Esophagus muscularis mucosa (tissue), 4 donors: ENCODE results near the gene SCAP. TPM values are rescaled to one million over a fixed set of nuclear protein-coding genes. Genes with fewer than 3 reads are reported as not detected.

Experiments used
- DNase-seq: peaks from one replicate; pipeline ENCODE4 v3.0.0-alpha.2; 2017; ENCODE audit errors: extremely low spot score
- H3K27ac ChIP-seq, 4 donors: fragments of 200-600 bp; sonication (generic); replicated peaks in 1 of 4; 1 replicate in 3 of 4; 2 replicates in 1 of 4; pipeline ENCODE4 v1.5.1; 2016 to 2019; ENCODE audit warnings: mild to moderate bottlenecking in 1 of 4
- H3K27me3 ChIP-seq, 4 donors: fragments of 200-600 bp; sonication (generic); one replicate each; pipeline versions ENCODE4 v1.5.1 to v1.6.0; 2016 to 2019
- H3K36me3 ChIP-seq, 4 donors: fragments of 200-600 bp; sonication (generic); one replicate each; pipeline ENCODE4 v1.5.1; 2016 to 2019
- H3K4me1 ChIP-seq, 4 donors: fragments of 200-600 bp; sonication (generic); one replicate each; pipeline ENCODE4 v1.5.1; 2016 to 2019
- H3K4me3 ChIP-seq, 4 donors: fragments of 200-600 bp; sonication (generic); 1 replicate in 2 of 4; 2 replicates in 2 of 4; pipeline ENCODE4 v1.5.1; 2016 to 2019; ENCODE audit warnings: mild to moderate bottlenecking in 4 of 4, moderate library complexity in 1 of 4
- H3K9me3 ChIP-seq, 4 donors: fragments of 200-600 bp; sonication (generic); 1 replicate in 3 of 4; 2 replicates in 1 of 4; pipeline ENCODE4 v1.5.1; 2016 to 2019
- EP300 ChIP-seq: sonication (generic); formaldehyde crosslinking; IDR thresholded peaks from one replicate; pipeline ENCODE4 v1.6.1; 2017; ENCODE audit warnings: antibody characterized with exemption
- POLR2A ChIP-seq: fragments of 450-650 bp; IDR thresholded peaks from one replicate; pipeline ENCODE4 v1.6.1; 2017; ENCODE audit warnings: antibody characterized with exemption, moderate library complexity, mild to moderate bottlenecking, low read depth
- POLR2AphosphoS5 ChIP-seq, 2 donors: sonication (generic); formaldehyde crosslinking; IDR thresholded peaks; one replicate each; pipeline ENCODE4 v1.6.1; 2017; ENCODE audit warnings: antibody characterized with exemption in 2 of 2
- WGBS: methylation state at CpG from one replicate; pipeline ENCODE4 v1.1.5; 2018; 5-methylcytosine and 5-hydroxymethylcytosine counted together
- intact Hi-C: fragments of 100-400 bp; cut with DNase I; formaldehyde crosslinking; loops from one replicate; pipeline ENCODE4 v1.15.1; 2023
- total RNA-seq, 4 donors: library from RNA; depleted of rRNA; stranded (reverse); fragments of >200 nt; gene quantifications; one replicate each; pipeline versions ENCODE4 v1.1.0 to v1.2.1, GENCODE V29; 2016
- TF ChIP-seq, protein P1 (sequence below), 3 experiments: fragments of 200-600 bp in 2 of 3; fragments of 450-650 bp in 1 of 3; sonication (generic) in 2 of 3; IDR thresholded peaks; one replicate each; pipeline ENCODE4 v1.5.1; 2017 to 2019; ENCODE audit warnings: antibody characterized with exemption in 3 of 3, mild to moderate bottlenecking in 2 of 3, moderate library complexity in 1 of 3

The SCAP gene
- total RNA-seq, 4 donors from 2014 or later, result 67.6 to 104 (median 79.9) TPM

DNA sequence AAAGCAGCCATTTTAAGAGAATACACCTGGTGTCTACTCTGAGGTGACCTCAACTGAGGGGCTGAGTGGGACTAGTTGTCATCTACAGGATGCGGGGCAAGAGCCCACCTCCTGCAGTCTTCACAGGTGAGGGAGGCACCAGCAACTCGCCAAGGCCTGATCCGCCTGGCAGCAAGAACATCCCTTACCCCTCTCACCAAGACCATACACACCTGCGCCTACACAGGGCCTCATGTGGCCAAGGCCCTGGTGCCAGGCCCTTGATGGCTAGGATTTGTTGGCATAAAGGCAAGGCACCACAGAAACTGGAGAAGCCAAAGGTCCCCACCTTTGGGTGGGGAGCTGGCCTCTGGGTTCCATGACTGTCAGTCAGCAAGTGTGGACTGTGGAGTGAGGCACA lies 19.4 kb upstream of the SCAP start:
- no peaks in the 10 kb centered on the region for H3K9me3 ChIP-seq
- no peaks in the 10 kb centered on the region for H3K4me1 ChIP-seq
- no peaks in the 10 kb centered on the region for H3K27me3 ChIP-seq
- peaks cover 27 to 80% (median 54%) of the 10 kb centered on the region in 4 donors for H3K36me3 ChIP-seq
- H3K4me3 ChIP-seq, result no peak overlapping the region
- H3K27ac ChIP-seq, result no peak overlapping the region
- intact Hi-C loops, result no loop called here
- no peak for TF ChIP-seq EP300
- TF ChIP-seq, protein P1, sequence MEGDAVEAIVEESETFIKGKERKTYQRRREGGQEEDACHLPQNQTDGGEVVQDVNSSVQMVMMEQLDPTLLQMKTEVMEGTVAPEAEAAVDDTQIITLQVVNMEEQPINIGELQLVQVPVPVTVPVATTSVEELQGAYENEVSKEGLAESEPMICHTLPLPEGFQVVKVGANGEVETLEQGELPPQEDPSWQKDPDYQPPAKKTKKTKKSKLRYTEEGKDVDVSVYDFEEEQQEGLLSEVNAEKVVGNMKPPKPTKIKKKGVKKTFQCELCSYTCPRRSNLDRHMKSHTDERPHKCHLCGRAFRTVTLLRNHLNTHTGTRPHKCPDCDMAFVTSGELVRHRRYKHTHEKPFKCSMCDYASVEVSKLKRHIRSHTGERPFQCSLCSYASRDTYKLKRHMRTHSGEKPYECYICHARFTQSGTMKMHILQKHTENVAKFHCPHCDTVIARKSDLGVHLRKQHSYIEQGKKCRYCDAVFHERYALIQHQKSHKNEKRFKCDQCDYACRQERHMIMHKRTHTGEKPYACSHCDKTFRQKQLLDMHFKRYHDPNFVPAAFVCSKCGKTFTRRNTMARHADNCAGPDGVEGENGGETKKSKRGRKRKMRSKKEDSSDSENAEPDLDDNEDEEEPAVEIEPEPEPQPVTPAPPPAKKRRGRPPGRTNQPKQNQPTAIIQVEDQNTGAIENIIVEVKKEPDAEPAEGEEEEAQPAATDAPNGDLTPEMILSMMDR (IDR thresholded peaks at IDR 0.05), result no peak
- no peak for TF ChIP-seq POLR2AphosphoS5 (IDR thresholded peaks at IDR 0.05)
- no peak for TF ChIP-seq POLR2A
- 79% methylated on average over 4 of the region's 4 CpGs for WGBS
- no peak for DNase-seq

DNA sequence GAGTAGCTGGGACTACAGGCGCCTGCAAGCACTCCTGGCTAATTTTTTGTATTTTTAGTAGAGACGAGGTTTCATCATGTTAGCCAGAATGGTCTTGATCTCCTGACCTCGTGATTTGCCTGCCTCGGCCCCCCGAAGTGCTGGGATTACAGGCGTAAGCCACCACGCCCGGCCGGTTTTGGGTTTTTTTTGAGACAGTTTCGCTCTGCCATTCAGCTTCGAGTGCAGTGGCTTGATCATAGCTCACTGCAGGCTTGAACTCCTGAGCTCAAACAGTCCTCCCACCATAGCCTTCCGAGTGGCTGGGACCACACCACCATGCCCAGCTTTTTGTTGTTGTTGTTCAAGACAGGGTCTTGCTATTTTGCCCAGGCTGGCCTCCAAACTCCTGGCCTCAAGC lies 16.0 kb upstream of the SCAP start:
- intact Hi-C loops, result no loop called here
- no peaks in the 10 kb centered on the region for H3K27me3 ChIP-seq
- WGBS, result 81% methylated on average over 12 of the region's 12 CpGs
- peaks cover 14 to 56% (median 23%) of the 10 kb centered on the region in 4 donors for H3K36me3 ChIP-seq
- H3K9me3 ChIP-seq, result no peaks in the 10 kb centered on the region
- H3K27ac ChIP-seq, result no peak overlapping the region
- no peak overlapping the region for H3K4me3 ChIP-seq
- no peaks in the 10 kb centered on the region for H3K4me1 ChIP-seq
- TF ChIP-seq, protein P1 (IDR thresholded peaks at IDR 0.05), result no peak
- TF ChIP-seq POLR2A, result no peak
- no peak for TF ChIP-seq POLR2AphosphoS5 (IDR thresholded peaks at IDR 0.05)
- no peak for TF ChIP-seq EP300
- DNase-seq, result no peak

DNA sequence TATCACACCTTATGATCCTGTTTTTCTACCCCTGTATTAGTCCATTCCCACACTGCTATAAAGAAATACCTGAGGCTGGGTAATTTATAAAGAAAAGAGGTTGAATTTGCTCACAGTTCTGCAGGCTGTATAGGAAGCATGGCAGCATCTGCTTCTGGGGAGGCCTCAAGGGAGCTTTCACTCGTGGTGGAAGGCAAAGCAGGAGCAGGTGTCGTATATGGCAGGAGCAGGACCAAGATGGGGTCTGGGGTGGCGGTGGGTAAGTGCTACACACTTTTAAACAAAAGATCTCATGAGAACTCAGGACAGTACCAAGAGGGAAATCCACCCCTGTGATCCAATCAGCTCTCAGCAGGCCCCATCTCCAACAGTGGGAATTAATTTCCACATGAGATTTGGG lies 15.4 kb upstream of the SCAP start:
- no peaks in the 10 kb centered on the region for H3K27me3 ChIP-seq
- DNase-seq, result no peak
- no peaks in the 10 kb centered on the region for H3K9me3 ChIP-seq
- TF ChIP-seq, protein P1 (IDR thresholded peaks at IDR 0.05), result no peak
- TF ChIP-seq POLR2A, result no peak
- TF ChIP-seq EP300, result no peak
- TF ChIP-seq POLR2AphosphoS5 (IDR thresholded peaks at IDR 0.05), result no peak
- no peak overlapping the region for H3K27ac ChIP-seq
- H3K4me1 ChIP-seq, result no peaks in the 10 kb centered on the region
- 82% methylated on average over 3 of the region's 3 CpGs for WGBS
- H3K36me3 ChIP-seq, result peaks cover 11 to 50% (median 19%) of the 10 kb centered on the region in 4 donors
- intact Hi-C loops, result no loop called here
- no peak overlapping the region for H3K4me3 ChIP-seq

DNA sequence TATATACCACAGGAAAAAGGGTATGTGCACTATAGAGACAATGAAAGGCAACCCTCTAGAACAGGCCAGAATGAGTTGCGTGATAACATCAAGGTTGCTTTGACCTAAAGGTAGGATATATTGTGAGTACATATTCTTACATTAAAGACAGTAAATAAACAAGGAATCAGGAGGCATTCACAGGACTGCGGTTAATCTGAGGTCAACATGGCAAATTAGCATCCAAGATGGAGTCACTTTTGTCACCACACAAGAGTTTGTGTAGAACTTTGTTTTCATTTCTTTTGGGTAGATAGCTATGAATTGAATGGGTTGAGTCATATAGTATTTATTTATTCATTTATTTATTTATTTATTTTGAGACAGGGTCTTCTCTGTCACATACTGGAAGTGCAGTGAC lies 11.5 kb upstream of the SCAP start:
- WGBS, result 98% methylated on average over 2 of the region's 2 CpGs
- Histone ChIP-seq H3K4me3 (no peak overlapping the region), H3K27me3 (no peaks in the 10 kb centered on the region), H3K36me3 (peaks cover 0 to 19% (median 2%) of the 10 kb centered on the region in 4 donors), H3K27ac (no peak overlapping the region), H3K4me1 (no peaks in the 10 kb centered on the region), H3K9me3 (no peaks in the 10 kb centered on the region)
- TF ChIP-seq, protein P1 (IDR thresholded peaks at IDR 0.05), result no peak
- TF ChIP-seq POLR2A, result no peak
- no peak for TF ChIP-seq POLR2AphosphoS5 (IDR thresholded peaks at IDR 0.05)
- TF ChIP-seq EP300, result no peak
- intact Hi-C loops, result no loop called here
- DNase-seq, result no peak

DNA sequence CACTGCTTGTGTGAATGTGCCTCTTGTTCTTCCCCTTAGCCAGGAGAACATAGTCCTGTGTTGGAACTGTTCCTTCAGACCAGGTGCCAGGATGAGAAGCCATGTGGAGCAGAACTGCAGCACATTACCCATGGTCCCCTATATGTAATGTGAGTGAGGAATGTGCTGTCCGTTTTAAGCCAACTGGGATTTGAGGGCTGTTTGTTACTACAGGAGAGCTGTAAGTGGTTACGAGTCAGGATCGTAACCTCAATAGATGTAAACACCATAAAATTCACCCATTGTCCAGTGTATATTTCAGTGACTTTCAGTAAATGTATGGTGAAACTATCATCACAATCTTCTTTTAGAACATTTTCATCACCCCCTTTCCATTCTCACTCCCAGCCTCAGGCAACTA lies 10.1 kb upstream of the SCAP start:
- H3K9me3 ChIP-seq, result no peaks in the 10 kb centered on the region
- no peak overlapping the region for H3K27ac ChIP-seq
- H3K4me3 ChIP-seq, result no peak overlapping the region
- WGBS, result 86% methylated on average over 3 of the region's 3 CpGs
- no peak for TF ChIP-seq EP300
- TF ChIP-seq POLR2A, result no peak
- no peak for TF ChIP-seq POLR2AphosphoS5 (IDR thresholded peaks at IDR 0.05)
- TF ChIP-seq, protein P1 (IDR thresholded peaks at IDR 0.05), result no peak
- H3K36me3 ChIP-seq, result peaks cover 0 to 6% (median 0%) of the 10 kb centered on the region in 4 donors
- no peaks in the 10 kb centered on the region for H3K4me1 ChIP-seq
- no peaks in the 10 kb centered on the region for H3K27me3 ChIP-seq
- DNase-seq, result no peak
- intact Hi-C loops, result no loop called here
